Measurements from ENCODE around the gene RHCG.
A peak's percentile ranks its signal among the peaks of the same experiment; 100 is the strongest.

The RHCG gene

GRCh38 chr15:89496155-89497098 lies at the start of gene RHCG:
RHCG (minus strand) TSS chr15:89496583; CDS start chr15:89496544, 39 bp downstream.
- Histone ChIP-seq H3K36me3 (ENCODE audit: insufficient read depth, low read length) (no peaks in the 10 kb centered on the region), H3K9ac (ENCODE audit: low read length) (no peak within 1 kb of the TSS), H3K9me3 (ENCODE audit: low read length) (no peaks in the 10 kb centered on the region), H3K4me1 (ENCODE audit: insufficient read depth, low read length, severe bottlenecking) (no peaks in the 10 kb centered on the region), H4K20me1 (ENCODE audit: insufficient read depth, low read length) (no peaks in the 10 kb centered on the region), H3F3A (ENCODE audit: insufficient read depth, low read length) (no peaks in the 10 kb centered on the region), H3K27me3 (ENCODE audit: insufficient read depth, low read length) (no peaks in the 10 kb centered on the region), H3K4me3 (ENCODE audit: low read depth, low read length, poor library complexity, severe bottlenecking) (no peak within 1 kb of the TSS), H2AFZ (ENCODE audit: low read length) (no peak within 1 kb of the TSS), H3K79me2 (ENCODE audit: insufficient read depth, low read length) (no peaks in the 10 kb centered on the region), H3K4me2 (ENCODE audit: low read length) (peak within 1 kb of the TSS; percentile 39; the same call in 1 of the 2 replicates), H3K9me2 (ENCODE audit: low read depth, low read length) (no peaks in the 10 kb centered on the region), H3K27ac (ENCODE audit: low read depth, low read length, poor library complexity, severe bottlenecking) (no peak within 1 kb of the TSS)
- TF ChIP-seq CTCF (IDR thresholded peaks at IDR 0.05; ENCODE audit: low read length) = no peak; the same call in 1 of the 2 replicates
- TF ChIP-seq EZH2 (IDR thresholded peaks at IDR 0.05; ENCODE audit: borderline replicate concordance, low read length) = no peak

GRCh38 chr15:89543389-89543788 lies 47.0 kb upstream of the RHCG start:
- H2AFZ ChIP-seq (ENCODE audit: low read length) = no peak overlapping the region
- no peak overlapping the region for H3K27ac ChIP-seq (ENCODE audit: low read depth, low read length, poor library complexity, severe bottlenecking)
- H3K9me2 ChIP-seq (ENCODE audit: low read depth, low read length) = no peaks in the 10 kb centered on the region
- no peaks in the 10 kb centered on the region for H3K79me2 ChIP-seq (ENCODE audit: insufficient read depth, low read length)
- H3K4me3 ChIP-seq (ENCODE audit: low read depth, low read length, poor library complexity, severe bottlenecking) = no peak overlapping the region
- no peaks in the 10 kb centered on the region for H3K27me3 ChIP-seq (ENCODE audit: insufficient read depth, low read length)
- H3K4me1 ChIP-seq (ENCODE audit: insufficient read depth, low read length, severe bottlenecking) = no peaks in the 10 kb centered on the region
- no peaks in the 10 kb centered on the region for H3F3A ChIP-seq (ENCODE audit: insufficient read depth, low read length)
- H3K9me3 ChIP-seq (ENCODE audit: low read length) = no peaks in the 10 kb centered on the region
- H3K4me2 ChIP-seq (ENCODE audit: low read length) = no peak overlapping the region
- H4K20me1 ChIP-seq (ENCODE audit: insufficient read depth, low read length) = no peaks in the 10 kb centered on the region
- TF ChIP-seq EZH2 (IDR thresholded peaks at IDR 0.05; ENCODE audit: borderline replicate concordance, low read length) (no peak), CTCF (IDR thresholded peaks at IDR 0.05; ENCODE audit: low read length) (no peak)
- no peak overlapping the region for H3K9ac ChIP-seq (ENCODE audit: low read length)
- H3K36me3 ChIP-seq (ENCODE audit: insufficient read depth, low read length) = no peaks in the 10 kb centered on the region

- no peaks in the 10 kb centered on the region for H4K20me1 ChIP-seq (ENCODE audit: insufficient read depth, low read length)
- no peak overlapping the region for H3K4me3 ChIP-seq (ENCODE audit: low read depth, low read length, poor library complexity, severe bottlenecking)
- no peak overlapping the region for H3K4me2 ChIP-seq (ENCODE audit: low read length)
- no peak overlapping the region for H3K27ac ChIP-seq (ENCODE audit: low read depth, low read length, poor library complexity, severe bottlenecking)
- H3F3A ChIP-seq (ENCODE audit: insufficient read depth, low read length) = no peaks in the 10 kb centered on the region
- no peak overlapping the region for H2AFZ ChIP-seq (ENCODE audit: low read length)
- no peaks in the 10 kb centered on the region for H3K36me3 ChIP-seq (ENCODE audit: insufficient read depth, low read length)
- H3K4me1 ChIP-seq (ENCODE audit: insufficient read depth, low read length, severe bottlenecking) = no peaks in the 10 kb centered on the region
- TF ChIP-seq EZH2 (IDR thresholded peaks at IDR 0.05; ENCODE audit: borderline replicate concordance, low read length) = no peak
- H3K9me3 ChIP-seq (ENCODE audit: low read length) = no peaks in the 10 kb centered on the region
- H3K9ac ChIP-seq (ENCODE audit: low read length) = no peak overlapping the region
- H3K9me2 ChIP-seq (ENCODE audit: low read depth, low read length) = no peaks in the 10 kb centered on the region
- H3K79me2 ChIP-seq (ENCODE audit: insufficient read depth, low read length) = no peaks in the 10 kb centered on the region
- no peaks in the 10 kb centered on the region for H3K27me3 ChIP-seq (ENCODE audit: insufficient read depth, low read length)
Observed at GRCh38 chr15:89542369-89542768, 46.0 kb upstream of the RHCG start.

All from OCI-LY1 (cell line).